ENCODE measurements around the gene ZNF385B. TPM values are rescaled to one million over a fixed set of nuclear protein-coding genes. Genes with fewer than 3 reads are reported as not detected.

The ZNF385B gene
- total and polyA plus RNA-seq, 9 of the 15 experiments (the other 6 are each of a cell fraction or from before 2014, with no cell fraction given): 0.50 TPM; not detected in 8

GRCh38 chr2:179550849-179551248 is 310.6 kb downstream of the ZNF385B start (continued):
- no peak for TF ChIP-seq ESRRB (CRISPR knock-in tag; IDR thresholded peaks at IDR 0.05; ENCODE audit: borderline replicate concordance)

DNA sequence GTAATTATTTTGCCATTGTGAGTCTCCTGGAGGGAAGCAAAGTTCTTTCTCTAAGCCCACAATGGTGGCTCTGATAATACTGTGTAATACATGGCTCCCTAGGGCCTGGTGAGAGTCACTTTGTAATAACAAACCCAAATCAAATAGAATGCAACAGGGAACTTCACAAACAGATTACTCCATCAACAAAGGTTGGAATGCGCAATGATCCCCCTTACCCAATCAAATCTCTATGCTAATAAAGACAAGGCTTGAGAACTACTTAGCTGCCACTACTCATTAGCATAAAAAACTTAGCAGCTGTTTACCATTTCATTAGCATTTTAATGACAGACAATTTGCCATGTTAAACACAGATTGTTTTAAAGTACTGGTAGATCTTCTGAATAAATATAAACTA is 311.2 kb downstream of the ZNF385B start:
- no peaks in the 10 kb centered on the region for H3K36me3 ChIP-seq (ENCODE audit: control insufficient read depth, insufficient read depth, low read length)
- no peak overlapping the region for H3K4me3 ChIP-seq
- ChIA-PET POLR2A (no interaction called here), CTCF (ENCODE audit: low intra/inter-chr PET ratio) (no interaction called here)
- no peak for TF ChIP-seq HES1 (IDR thresholded peaks at IDR 0.05; ENCODE audit: low read depth)
- TF ChIP-seq, protein P1, sequence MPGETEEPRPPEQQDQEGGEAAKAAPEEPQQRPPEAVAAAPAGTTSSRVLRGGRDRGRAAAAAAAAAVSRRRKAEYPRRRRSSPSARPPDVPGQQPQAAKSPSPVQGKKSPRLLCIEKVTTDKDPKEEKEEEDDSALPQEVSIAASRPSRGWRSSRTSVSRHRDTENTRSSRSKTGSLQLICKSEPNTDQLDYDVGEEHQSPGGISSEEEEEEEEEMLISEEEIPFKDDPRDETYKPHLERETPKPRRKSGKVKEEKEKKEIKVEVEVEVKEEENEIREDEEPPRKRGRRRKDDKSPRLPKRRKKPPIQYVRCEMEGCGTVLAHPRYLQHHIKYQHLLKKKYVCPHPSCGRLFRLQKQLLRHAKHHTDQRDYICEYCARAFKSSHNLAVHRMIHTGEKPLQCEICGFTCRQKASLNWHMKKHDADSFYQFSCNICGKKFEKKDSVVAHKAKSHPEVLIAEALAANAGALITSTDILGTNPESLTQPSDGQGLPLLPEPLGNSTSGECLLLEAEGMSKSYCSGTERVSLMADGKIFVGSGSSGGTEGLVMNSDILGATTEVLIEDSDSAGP (CRISPR knock-in tag; IDR thresholded peaks at IDR 0.05): no peak
- TF ChIP-seq, protein P2, sequence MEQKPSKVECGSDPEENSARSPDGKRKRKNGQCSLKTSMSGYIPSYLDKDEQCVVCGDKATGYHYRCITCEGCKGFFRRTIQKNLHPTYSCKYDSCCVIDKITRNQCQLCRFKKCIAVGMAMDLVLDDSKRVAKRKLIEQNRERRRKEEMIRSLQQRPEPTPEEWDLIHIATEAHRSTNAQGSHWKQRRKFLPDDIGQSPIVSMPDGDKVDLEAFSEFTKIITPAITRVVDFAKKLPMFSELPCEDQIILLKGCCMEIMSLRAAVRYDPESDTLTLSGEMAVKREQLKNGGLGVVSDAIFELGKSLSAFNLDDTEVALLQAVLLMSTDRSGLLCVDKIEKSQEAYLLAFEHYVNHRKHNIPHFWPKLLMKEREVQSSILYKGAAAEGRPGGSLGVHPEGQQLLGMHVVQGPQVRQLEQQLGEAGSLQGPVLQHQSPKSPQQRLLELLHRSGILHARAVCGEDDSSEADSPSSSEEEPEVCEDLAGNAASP (IDR thresholded peaks at IDR 0.05): no peak
- TF ChIP-seq U2AF1 (optimal IDR thresholded peaks at IDR 0.05; ENCODE audit: low read depth, low read length): no peak
- TF ChIP-seq L3MBTL2 (IDR thresholded peaks at IDR 0.05): no peak
- no peak for TF ChIP-seq GATA2 (CRISPR knock-in tag; IDR thresholded peaks at IDR 0.05)
- H4K20me1 ChIP-seq (replicated peaks; ENCODE audit: control insufficient read depth, insufficient read depth, low read length): no peaks in the 10 kb centered on the region
- no peaks in the 10 kb centered on the region for H3K27me3 ChIP-seq (ENCODE audit: control insufficient read depth in 2 of 2, insufficient read depth in 2 of 2, low read length in 2 of 2)
- DNase-seq (ENCODE audit: extremely low read depth in 1 of 4, low spot score in 3 of 4) (no peak), ATAC-seq (no peak), FAIRE-seq (no peak)
- no peak overlapping the region for H2AFZ ChIP-seq (ENCODE audit: low read depth, low read length)
- H3K4me1 ChIP-seq (replicated peaks in 1 of 2; ENCODE audit: control insufficient read depth in 2 of 2, insufficient read depth in 2 of 2, low read length in 2 of 2): no peaks in the 10 kb centered on the region
- H3K9ac ChIP-seq (ENCODE audit: insufficient read depth in 1 of 2, low read depth in 2 of 2, low read length in 2 of 2): no peak overlapping the region
- BruUV-seq (replicated peaks): no TSS peak
- WGBS (ENCODE audit: insufficient coverage, low coverage, missing lambda C conversion rate): 7% methylated on average over 1 of the region's 1 CpG
- H3K4me2 ChIP-seq (ENCODE audit: insufficient read depth, low read length): no peak overlapping the region
- intact Hi-C loops (cut with micrococcal nuclease): no loop called here
- no peaks in the 10 kb centered on the region for H3K9me1 ChIP-seq (ENCODE audit: control insufficient read depth, insufficient read depth, low read length)
- no peaks in the 10 kb centered on the region for H3K9me3 ChIP-seq (replicated peaks; ENCODE audit: control insufficient read depth, insufficient read depth, low read depth, low read length)
- no peak overlapping the region for H3K27ac ChIP-seq (ENCODE audit: extremely low read depth, low read depth, low read length)
- in situ Hi-C loops (cut with MboI): no loop called here
- no peaks in the 10 kb centered on the region for H3K79me2 ChIP-seq (ENCODE audit: control insufficient read depth, insufficient read depth, low read length)
